ENCODE results near the gene PLOD1.

DNA sequence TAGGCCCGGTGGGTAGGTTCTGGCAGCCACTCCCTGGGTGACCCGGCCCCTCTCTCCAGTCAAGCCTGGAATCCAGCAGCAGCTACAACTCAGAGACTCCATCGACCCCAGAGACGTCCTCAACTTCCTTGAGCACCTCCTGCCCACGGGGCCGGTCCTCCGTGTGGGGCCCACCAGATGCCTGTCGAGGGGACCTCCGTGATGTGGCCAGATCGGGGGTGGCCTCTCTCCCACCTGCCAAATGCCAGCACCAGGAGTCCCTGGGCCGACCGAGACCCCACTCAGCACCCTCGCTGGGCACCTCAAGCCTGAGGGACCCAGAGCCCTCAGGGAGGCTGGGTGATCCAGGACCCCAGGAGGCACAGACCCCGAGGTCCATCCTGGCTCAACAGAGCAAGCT, 87.5 kb downstream of the PLOD1 start:
- no peak for TF ChIP-seq CTCF (IDR thresholded peaks at IDR 0.05)
- TF ChIP-seq POLR2A (IDR thresholded peaks at IDR 0.05) = no peak
